ENCODE results near the gene DCAF5.

DCAF5 gene

GRCh38 chr14:69137843-69138535, 14.9 kb downstream of the DCAF5 start:
- Histone ChIP-seq H3K9me3 (ENCODE audit: insufficient read depth, low read length) (no peaks in the 10 kb centered on the region), H3K27me3 (ENCODE audit: low read depth, low read length) (no peaks in the 10 kb centered on the region), H3K4me3 (ENCODE audit: low read length) (no peak overlapping the region), H4K20me1 (ENCODE audit: insufficient read depth, low read length) (peaks cover 40% of the 10 kb centered on the region), H3K36me3 (replicated peaks; ENCODE audit: low read depth, low read length) (peaks cover 6% of the 10 kb centered on the region), H3K9ac (ENCODE audit: low read length) (no peak overlapping the region), H3K79me2 (ENCODE audit: low read length) (peaks cover 46% of the 10 kb centered on the region), H3K4me1 (ENCODE audit: low read length) (peaks cover 7% of the 10 kb centered on the region; the same call in 1 of the 2 replicates), H2AFZ (ENCODE audit: low read depth, low read length) (no peak overlapping the region), H3K27ac (ENCODE audit: low read length) (no peak overlapping the region), H3K4me2 (ENCODE audit: low read length) (no peak overlapping the region)
- no peak for TF ChIP-seq EZH2phosphoT487 (IDR thresholded peaks at IDR 0.05; ENCODE audit: low read depth)
- TF ChIP-seq, protein P1, sequence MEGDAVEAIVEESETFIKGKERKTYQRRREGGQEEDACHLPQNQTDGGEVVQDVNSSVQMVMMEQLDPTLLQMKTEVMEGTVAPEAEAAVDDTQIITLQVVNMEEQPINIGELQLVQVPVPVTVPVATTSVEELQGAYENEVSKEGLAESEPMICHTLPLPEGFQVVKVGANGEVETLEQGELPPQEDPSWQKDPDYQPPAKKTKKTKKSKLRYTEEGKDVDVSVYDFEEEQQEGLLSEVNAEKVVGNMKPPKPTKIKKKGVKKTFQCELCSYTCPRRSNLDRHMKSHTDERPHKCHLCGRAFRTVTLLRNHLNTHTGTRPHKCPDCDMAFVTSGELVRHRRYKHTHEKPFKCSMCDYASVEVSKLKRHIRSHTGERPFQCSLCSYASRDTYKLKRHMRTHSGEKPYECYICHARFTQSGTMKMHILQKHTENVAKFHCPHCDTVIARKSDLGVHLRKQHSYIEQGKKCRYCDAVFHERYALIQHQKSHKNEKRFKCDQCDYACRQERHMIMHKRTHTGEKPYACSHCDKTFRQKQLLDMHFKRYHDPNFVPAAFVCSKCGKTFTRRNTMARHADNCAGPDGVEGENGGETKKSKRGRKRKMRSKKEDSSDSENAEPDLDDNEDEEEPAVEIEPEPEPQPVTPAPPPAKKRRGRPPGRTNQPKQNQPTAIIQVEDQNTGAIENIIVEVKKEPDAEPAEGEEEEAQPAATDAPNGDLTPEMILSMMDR (IDR thresholded peaks at IDR 0.05; ENCODE audit: low read depth, low read length), result no peak

GRCh38 chr14:69137416-69137815, 15.5 kb downstream of the DCAF5 start:
- no peak for TF ChIP-seq EZH2phosphoT487 (IDR thresholded peaks at IDR 0.05; ENCODE audit: low read depth)
- TF ChIP-seq, protein P1 (IDR thresholded peaks at IDR 0.05; ENCODE audit: low read depth, low read length), result no peak
- Histone ChIP-seq H3K4me3 (ENCODE audit: low read length) (no peak overlapping the region), H3K36me3 (replicated peaks; ENCODE audit: low read depth, low read length) (peaks cover 3% of the 10 kb centered on the region), H3K27me3 (ENCODE audit: low read depth, low read length) (no peaks in the 10 kb centered on the region), H3K4me1 (ENCODE audit: low read length) (peaks cover 7% of the 10 kb centered on the region; the same call in 1 of the 2 replicates), H3K9me3 (ENCODE audit: insufficient read depth, low read length) (no peaks in the 10 kb centered on the region), H3K27ac (ENCODE audit: low read length) (no peak overlapping the region), H4K20me1 (ENCODE audit: insufficient read depth, low read length) (peaks cover 36% of the 10 kb centered on the region), H2AFZ (ENCODE audit: low read depth, low read length) (no peak overlapping the region), H3K4me2 (ENCODE audit: low read length) (no peak overlapping the region), H3K79me2 (ENCODE audit: low read length) (peaks cover 45% of the 10 kb centered on the region), H3K9ac (ENCODE audit: low read length) (no peak overlapping the region)

GRCh38 chr14:69135133-69135532, 17.8 kb downstream of the DCAF5 start:
- Histone ChIP-seq H2AFZ (ENCODE audit: low read depth, low read length) (no peak overlapping the region), H3K79me2 (ENCODE audit: low read length) (peaks cover 39% of the 10 kb centered on the region), H3K9ac (ENCODE audit: low read length) (no peak overlapping the region), H3K4me2 (ENCODE audit: low read length) (no peak overlapping the region), H3K27ac (ENCODE audit: low read length) (no peak overlapping the region), H3K27me3 (ENCODE audit: low read depth, low read length) (no peaks in the 10 kb centered on the region), H3K4me3 (ENCODE audit: low read length) (no peak overlapping the region), H3K9me3 (ENCODE audit: insufficient read depth, low read length) (no peaks in the 10 kb centered on the region), H3K4me1 (ENCODE audit: low read length) (peaks cover 7% of the 10 kb centered on the region; the same call in 1 of the 2 replicates), H4K20me1 (ENCODE audit: insufficient read depth, low read length) (peaks cover 40% of the 10 kb centered on the region), H3K36me3 (replicated peaks; ENCODE audit: low read depth, low read length) (peaks cover 3% of the 10 kb centered on the region)
- TF ChIP-seq, protein P1 (IDR thresholded peaks at IDR 0.05; ENCODE audit: low read depth, low read length), result no peak
- no peak for TF ChIP-seq EZH2phosphoT487 (IDR thresholded peaks at IDR 0.05; ENCODE audit: low read depth)

- Histone ChIP-seq H3K27me3 (ENCODE audit: low read depth, low read length) (no peaks in the 10 kb centered on the region), H3K9me3 (ENCODE audit: insufficient read depth, low read length) (no peaks in the 10 kb centered on the region), H3K9ac (ENCODE audit: low read length) (no peak overlapping the region), H3K27ac (ENCODE audit: low read length) (no peak overlapping the region), H3K4me2 (ENCODE audit: low read length) (no peak overlapping the region), H4K20me1 (ENCODE audit: insufficient read depth, low read length) (peaks cover 50% of the 10 kb centered on the region), H3K4me3 (ENCODE audit: low read length) (no peak overlapping the region), H2AFZ (ENCODE audit: low read depth, low read length) (no peak overlapping the region), H3K4me1 (ENCODE audit: low read length) (peaks cover 10% of the 10 kb centered on the region; the same call in 1 of the 2 replicates), H3K79me2 (ENCODE audit: low read length) (peaks cover 42% of the 10 kb centered on the region), H3K36me3 (replicated peaks; ENCODE audit: low read depth, low read length) (peaks cover 3% of the 10 kb centered on the region)
- TF ChIP-seq EZH2phosphoT487 (IDR thresholded peaks at IDR 0.05; ENCODE audit: low read depth), result no peak
- TF ChIP-seq, protein P1 (IDR thresholded peaks at IDR 0.05; ENCODE audit: low read depth, low read length), result no peak
These were observed 19.5 kb downstream of the DCAF5 start for GRCh38 chr14:69133206-69134125.
